Stimulated activated CD8-positive, alpha-beta memory T cell treated with anti-CD3 and anti-CD28 coated beads, Interleukin-4, amount 100 ng/mL, for 24 hours (primary cell): ENCODE measurements around the gene ARID5B.

Source experiments
- DNase-seq: peaks from one replicate; pipeline ENCODE4 v3.0.0-alpha.2; 2020; ENCODE audit warnings: low read depth

ARID5B gene

DNA sequence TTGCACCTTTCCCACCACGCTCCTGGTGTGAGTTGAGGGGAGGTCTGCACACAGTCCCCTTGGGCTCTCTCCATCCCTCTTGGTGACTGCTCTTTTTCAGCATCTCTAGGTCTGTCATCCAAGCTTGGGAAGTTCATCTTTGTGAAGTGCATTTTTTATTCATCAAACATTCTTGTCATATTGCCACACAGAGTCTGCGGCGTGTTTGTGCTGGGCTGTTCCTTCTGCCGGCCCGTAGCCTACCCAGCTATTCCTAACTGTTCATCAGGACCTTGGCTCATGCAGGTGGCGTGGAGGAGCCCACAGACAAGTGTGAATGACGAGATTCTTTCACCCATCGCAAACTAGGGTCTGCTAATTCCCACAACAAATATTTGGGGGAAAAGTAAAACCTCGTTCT, 202.4 kb downstream of the ARID5B start:
- no peak for DNase-seq

- no peak for DNase-seq
Observed at GRCh38 chr10:62106929-62107519, 205.5 kb downstream of the ARID5B start.

GRCh38 chr10:62108759-62109586, 207.5 kb downstream of the ARID5B start:
- DNase-seq = no peak

- DNase-seq = no peak
Observed at GRCh38 chr10:62109587-62110293, 208.2 kb downstream of the ARID5B start.

DNA sequence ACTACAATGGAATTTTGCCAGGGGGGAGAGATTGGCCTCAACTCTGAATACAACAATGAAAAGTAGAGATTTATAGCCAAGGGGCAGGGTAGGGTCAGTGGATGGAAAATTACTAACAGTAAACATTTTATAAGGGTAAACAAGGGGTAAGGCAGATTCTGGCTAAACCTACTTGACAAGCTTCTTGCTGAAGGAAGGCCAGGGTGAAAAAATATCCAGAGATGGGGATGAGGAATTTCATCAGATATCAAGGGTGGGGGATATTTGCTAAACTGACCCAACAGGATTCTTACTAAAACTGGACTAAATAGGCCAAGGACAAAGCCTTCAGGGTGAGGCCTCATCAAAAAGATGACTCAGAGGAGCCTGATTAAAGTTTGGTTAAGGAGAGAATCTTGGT, 210.8 kb downstream of the ARID5B start:
- DNase-seq = no peak

DNA sequence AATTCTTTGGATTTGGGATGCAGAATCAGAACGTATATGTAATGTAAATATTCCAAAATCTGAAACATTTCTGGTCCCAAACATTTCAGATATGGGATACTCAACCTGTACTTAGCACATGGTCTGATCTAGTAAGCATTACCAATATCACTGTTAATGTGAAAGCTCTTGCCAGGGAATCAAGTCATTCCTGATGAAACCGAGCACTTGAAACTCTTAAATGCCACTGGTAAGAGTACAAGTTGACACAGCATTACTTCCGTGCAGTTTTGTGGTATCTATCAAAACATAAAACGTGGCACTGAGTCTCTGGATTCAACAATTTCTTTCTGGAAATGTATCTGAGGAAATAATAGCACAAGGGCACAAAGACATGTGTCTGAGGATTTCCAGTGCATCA, 211.5 kb downstream of the ARID5B start:
- no peak for DNase-seq

GRCh38 chr10:62113680-62114079, 212.2 kb downstream of the ARID5B start:
- no peak for DNase-seq

DNA sequence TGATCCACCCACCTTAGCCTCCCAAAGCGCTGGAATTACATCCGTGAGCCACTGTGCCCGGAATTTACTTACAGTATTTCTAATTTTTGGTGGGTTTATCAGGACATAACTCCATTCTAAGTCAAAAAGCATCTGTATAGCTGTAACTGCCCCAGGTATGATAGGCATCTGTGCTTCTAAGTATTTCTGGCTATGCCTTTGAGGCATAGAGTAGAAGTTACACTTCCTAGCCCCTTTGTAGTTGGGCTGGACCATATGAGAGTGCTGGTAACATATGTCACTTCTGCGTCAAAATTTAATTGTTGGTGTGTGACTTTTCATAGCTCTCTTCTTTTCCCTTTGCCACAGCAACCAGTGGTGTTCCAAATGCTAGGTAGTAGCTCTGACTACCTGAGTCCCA, 213.8 kb downstream of the ARID5B start:
- no peak for DNase-seq

- DNase-seq = no peak
Observed at GRCh38 chr10:62115842-62116241, 214.3 kb downstream of the ARID5B start.

GRCh38 chr10:62116896-62117295, 215.4 kb downstream of the ARID5B start:
- DNase-seq = no peak

DNA sequence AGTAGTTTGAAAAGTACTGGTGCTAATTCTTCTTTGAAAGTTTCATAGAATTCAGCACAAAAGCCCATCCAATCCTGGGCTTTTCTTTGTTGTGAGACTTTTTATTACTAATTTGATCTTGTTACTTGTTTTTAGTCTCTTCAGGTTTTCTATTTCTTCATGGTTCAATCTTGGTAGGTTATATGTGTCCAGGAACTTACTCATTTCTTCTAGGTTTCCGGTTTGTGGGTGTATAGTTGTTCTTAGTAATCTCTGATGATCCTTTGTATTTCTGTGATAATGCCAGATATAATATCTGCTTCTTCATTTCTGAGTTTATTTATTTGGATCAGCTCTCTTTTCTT, 219.7 kb downstream of the ARID5B start:
- DNase-seq = no peak

DNA sequence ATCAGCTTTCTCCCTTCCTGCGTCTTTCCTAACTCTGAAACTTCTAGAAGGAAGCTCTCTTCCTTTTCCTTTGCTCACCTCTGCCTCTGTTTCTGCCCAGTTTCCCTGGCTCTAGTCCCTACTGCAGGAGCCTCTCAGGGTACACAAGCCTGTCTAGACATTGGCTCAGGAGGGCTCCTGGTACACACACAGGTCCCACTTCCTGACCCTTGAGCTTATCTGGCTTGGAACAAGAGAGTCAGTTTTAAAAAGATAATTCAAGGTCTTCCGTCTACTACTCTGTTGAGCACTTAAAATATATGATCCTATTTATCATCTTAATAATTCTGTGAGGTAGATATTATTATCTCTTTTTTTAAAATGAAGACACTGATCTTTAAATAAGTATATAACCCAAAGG, 226.5 kb downstream of the ARID5B start:
- no peak for DNase-seq

- DNase-seq = no peak
Observed at GRCh38 chr10:62130948-62131347, 229.4 kb downstream of the ARID5B start.

GRCh38 chr10:62131724-62132123, 230.2 kb downstream of the ARID5B start:
- no peak for DNase-seq

DNA sequence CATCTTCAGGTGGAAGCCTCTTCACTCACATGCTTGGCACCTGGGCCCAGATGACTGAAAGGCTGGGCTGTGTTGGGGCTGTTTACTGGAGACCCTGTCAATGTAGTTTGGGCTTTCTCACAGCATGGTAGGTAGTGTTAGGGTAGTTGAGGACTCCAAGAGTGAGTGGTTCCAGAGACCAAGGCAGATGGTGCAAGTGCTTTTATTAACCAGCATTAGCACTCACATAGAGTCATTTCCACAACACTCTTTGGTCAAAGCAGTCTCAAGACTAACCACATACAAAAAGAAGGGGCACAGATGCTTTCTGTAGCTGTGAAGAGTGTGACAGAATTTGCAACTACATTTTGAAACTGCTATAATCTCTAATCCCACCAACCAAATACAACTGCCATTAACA, 232.1 kb downstream of the ARID5B start:
- no peak for DNase-seq

DNA sequence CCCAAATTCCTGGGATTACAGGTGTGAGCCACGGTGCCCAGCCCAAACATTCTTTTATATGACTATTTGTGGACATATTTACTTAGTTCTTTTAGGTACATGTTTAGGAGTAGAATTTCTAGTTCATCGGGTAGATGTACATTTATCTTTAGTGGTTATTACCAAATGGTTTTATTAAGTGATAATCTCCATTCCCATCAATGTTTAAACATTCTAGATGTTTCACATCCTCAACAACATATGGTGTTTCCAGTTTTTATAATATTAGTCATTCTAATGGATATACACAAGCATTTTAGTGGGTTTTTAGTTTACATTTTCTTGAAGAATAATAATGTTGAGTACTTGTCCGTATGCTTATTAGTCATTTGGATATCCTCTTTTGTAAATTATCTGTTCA, 235.4 kb downstream of the ARID5B start:
- no peak for DNase-seq
